Ectodermal cell (in vitro differentiated cells): Measurements from ENCODE around the gene SHISAL1.
"Not testable (repeated sequence)": the region's sequence is repeated elsewhere in the genome, so short reads cannot be mapped to it uniquely, and the experiment has no call there.

Experiments
- H3K27ac ChIP-seq: 2 replicates; pipeline ENCODE4 v1.7.0; 2013; ENCODE audit warnings: mild to moderate bottlenecking, low read depth, low read length; ENCODE audit not compliant: insufficient read depth, poor library complexity, severe bottlenecking
- H3K27me3 ChIP-seq: 2 replicates; pipeline ENCODE4 v1.7.0; 2013; ENCODE audit warnings: mild to moderate bottlenecking, low read length; ENCODE audit not compliant: insufficient read depth, control insufficient read depth, poor library complexity, severe bottlenecking
- H3K36me3 ChIP-seq: one replicate; pipeline ENCODE4 v1.7.0; 2013; ENCODE audit warnings: low read length; ENCODE audit not compliant: control insufficient read depth, insufficient read depth
- H3K4me1 ChIP-seq: one replicate; pipeline ENCODE4 v1.7.0; 2013; ENCODE audit warnings: low read length; ENCODE audit not compliant: control insufficient read depth, insufficient read depth
- H3K4me3 ChIP-seq: 2 replicates; pipeline ENCODE4 v1.7.0; 2013; ENCODE audit warnings: low read depth, low read length, control low read depth; ENCODE audit not compliant: insufficient read depth
- H3K9me3 ChIP-seq: 2 replicates; pipeline ENCODE4 v1.7.0; 2013; ENCODE audit warnings: mild to moderate bottlenecking, low read length, moderate library complexity; ENCODE audit not compliant: control insufficient read depth
- WGBS, 2 experiments: methylation state at CpG; one replicate each; pipeline ENCODE4 v1.1.7; 2013; ENCODE audit warnings: missing lambda C conversion rate in 2 of 2; 5-methylcytosine and 5-hydroxymethylcytosine counted together

Gene SHISAL1

DNA sequence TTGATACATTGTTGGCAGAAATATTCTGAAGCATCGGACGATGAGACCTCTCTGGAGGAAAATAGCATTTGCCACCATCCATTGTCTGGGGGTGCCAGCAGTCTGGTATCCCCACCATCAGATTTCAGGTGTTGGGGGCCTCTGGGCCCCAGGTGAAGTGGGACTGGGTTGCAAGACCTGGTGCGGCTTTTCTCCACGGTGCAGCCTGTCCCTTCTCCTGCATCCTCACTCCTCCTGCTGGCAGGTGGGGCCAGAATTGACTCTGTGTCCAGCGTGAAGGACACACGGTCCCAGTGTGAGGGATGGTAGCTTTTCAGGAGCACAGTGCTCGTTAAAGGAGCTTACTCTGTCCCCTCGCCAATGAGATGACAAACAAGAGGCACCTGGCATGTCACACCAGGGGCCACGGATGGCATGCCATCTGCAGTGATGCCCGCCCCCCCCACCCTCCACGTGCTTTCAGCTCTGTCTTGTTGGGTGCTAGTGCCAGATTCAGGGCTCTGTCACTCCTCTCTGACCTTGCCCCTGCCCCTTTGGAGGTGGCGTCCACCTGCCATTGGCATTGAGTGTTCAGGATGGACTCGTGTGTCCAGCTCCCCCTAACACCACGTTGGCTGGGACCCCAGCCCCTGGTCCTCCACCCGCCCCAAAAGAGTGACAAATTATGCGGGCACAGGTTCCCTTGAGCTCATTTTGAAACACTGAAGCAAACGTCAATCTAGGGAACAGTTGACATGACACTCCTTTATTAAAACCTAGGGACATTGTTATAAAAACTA lies 69.6 kb downstream of the SHISAL1 start:
- Histone ChIP-seq H3K27ac (no peak overlapping the region), H3K27me3 (no peaks in the 10 kb centered on the region), H3K4me3 (no peak overlapping the region), H3K9me3 (no peaks in the 10 kb centered on the region), H3K36me3 (no peaks in the 10 kb centered on the region), H3K4me1 (no peaks in the 10 kb centered on the region)
- 88 to 92% methylated on average over 17 of the region's 17 CpGs for WGBS, 2 experiments

DNA sequence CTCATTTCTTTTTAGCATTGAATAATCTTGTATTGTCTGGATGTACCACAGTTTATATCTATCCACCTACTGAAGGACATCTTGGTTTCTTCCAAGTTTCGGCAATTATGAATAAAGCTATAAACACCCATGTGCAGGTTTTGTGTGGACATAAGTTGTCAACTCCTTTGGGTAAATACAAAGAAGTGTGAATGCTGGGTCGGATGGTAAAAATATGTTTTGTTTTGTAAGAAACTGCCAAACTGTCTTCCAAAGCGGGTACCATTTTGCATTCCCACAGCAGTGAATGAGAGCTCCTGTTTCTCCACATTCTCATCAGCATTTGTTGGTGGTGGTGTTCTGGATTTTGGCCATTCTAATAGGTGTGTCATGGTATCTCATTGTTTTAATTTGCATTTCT lies 71.6 kb downstream of the SHISAL1 start:
- 88 to 94% methylated on average over 3 of the region's 3 CpGs for WGBS, 2 experiments
- H3K27me3 ChIP-seq, H3K9me3 ChIP-seq, H3K4me1 ChIP-seq, H3K36me3 ChIP-seq, H3K4me3 ChIP-seq, H3K27ac ChIP-seq: not testable (repeated sequence)

DNA sequence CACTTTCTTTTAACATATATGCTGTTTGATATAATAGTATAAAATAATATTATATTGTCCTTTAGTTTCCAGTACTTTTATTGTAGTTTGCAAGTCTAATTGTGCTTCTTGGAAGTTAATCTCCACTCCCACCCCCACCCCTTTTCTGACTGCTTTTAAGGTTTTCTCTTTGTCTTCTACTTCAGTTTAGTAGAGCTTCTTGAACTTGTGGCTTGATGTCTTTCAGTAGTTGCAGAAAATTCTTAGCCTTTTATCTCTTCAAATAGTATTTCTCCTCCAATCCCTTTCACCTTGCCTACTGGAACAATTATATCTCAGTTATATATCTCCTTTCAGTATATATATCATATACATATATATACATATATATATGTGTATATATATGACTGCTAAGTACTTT lies 75.5 kb downstream of the SHISAL1 start:
- no peaks in the 10 kb centered on the region for H3K4me1 ChIP-seq
- H3K27ac ChIP-seq = no peak overlapping the region
- no peaks in the 10 kb centered on the region for H3K36me3 ChIP-seq
- no peak overlapping the region for H3K4me3 ChIP-seq
- H3K27me3 ChIP-seq = no peaks in the 10 kb centered on the region
- no peaks in the 10 kb centered on the region for H3K9me3 ChIP-seq

DNA sequence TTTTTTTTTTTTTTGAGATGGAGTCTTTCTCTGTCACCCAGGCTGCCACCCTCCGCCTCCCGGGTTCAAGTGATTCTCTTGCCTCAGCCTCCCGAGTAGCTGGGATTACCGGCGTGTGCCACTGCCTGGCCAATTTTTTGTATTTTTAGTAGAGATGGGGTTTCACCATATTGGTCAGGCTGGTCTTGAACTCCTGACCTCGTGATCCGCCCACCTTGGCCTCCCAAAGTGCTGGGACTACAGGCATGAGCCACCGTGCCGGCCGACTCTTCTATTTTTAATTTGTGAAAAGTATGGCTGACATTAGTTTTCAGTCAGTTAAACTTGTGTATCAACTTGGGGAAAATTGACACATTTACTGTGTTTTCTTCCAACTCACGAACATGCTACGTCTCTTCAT lies 78.4 kb downstream of the SHISAL1 start:
- H3K4me1 ChIP-seq, H3K27ac ChIP-seq, H3K36me3 ChIP-seq, H3K9me3 ChIP-seq, H3K27me3 ChIP-seq, H3K4me3 ChIP-seq: not testable (repeated sequence)
- WGBS, 2 experiments = 91% methylated on average over 12 of the region's 12 CpGs

DNA sequence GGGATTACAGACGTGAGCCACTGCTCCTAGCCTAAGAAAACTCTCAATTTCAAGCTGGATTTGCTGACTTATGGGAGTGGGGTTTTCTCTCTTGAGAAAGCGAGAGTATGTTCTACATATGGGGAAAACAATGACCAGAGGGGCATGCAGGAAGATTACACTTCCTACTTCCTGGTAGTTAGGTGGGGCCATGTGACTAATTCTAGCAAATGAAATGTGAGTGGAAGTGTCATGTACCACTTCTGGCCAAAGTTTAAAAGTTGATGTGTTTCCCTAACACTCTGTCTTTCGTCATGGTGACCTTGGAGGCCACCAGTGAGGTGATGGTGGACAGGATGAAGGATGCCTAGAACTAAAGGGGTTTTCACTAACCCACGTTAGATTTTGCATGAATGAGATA lies 81.5 kb downstream of the SHISAL1 start:
- H3K9me3 ChIP-seq = no peaks in the 10 kb centered on the region
- WGBS, 2 experiments = 93% methylated on average over 4 of the region's 4 CpGs
- no peaks in the 10 kb centered on the region for H3K27me3 ChIP-seq
- no peak overlapping the region for H3K27ac ChIP-seq
- H3K4me1 ChIP-seq = no peaks in the 10 kb centered on the region
- H3K4me3 ChIP-seq = no peak overlapping the region
- no peaks in the 10 kb centered on the region for H3K36me3 ChIP-seq

DNA sequence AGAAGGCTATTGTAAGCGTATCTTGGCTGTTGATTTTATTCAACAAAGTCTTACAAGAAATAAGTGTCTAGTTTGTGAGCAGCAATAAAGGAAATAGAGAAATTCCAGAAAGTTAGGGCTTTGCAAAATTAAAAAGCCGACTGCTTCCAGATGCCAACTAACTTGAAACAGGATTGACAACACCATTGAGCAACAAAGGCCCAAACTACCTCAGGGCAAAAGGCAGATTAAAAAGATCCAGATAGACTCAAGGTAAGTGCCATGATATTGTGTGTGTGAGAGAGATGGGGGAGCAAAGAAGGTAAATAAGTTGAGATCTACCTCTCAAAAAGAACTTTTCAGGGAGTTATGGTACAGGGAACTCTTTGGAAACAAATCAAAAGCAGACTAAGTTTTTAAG lies 82.9 kb downstream of the SHISAL1 start:
- 93 to 100% methylated on average over 2 of the region's 2 CpGs for WGBS, 2 experiments

DNA sequence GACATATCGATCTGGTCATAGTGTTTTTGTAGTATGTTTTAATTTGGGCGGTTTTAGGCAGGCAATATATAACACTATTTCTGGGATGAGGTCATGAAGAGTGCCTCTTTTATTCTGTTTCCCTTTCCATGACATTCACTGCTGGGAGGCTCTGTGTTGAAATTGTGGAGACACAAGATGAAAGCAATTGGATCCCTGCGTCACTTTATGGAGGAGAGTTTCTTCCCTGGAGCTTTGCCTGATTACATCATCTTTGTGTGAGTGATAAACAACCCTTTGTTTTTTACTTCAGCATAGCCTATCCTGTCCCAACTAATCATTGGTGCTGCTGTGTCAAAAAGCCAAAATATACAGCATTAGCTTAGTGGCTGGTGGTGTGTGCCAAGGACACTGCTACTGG lies 83.4 kb downstream of the SHISAL1 start:
- Histone ChIP-seq H3K27ac (no peak overlapping the region), H3K36me3 (no peaks in the 10 kb centered on the region), H3K4me1 (no peaks in the 10 kb centered on the region), H3K9me3 (no peaks in the 10 kb centered on the region), H3K27me3 (no peaks in the 10 kb centered on the region), H3K4me3 (no peak overlapping the region)
- WGBS, 2 experiments = 59 to 83% methylated on average over 3 of the region's 3 CpGs

More for the DNA sequence above, 82.9 kb downstream of the SHISAL1 start:
- H3K4me3 ChIP-seq = no peak overlapping the region
- H3K36me3 ChIP-seq = no peaks in the 10 kb centered on the region
- no peaks in the 10 kb centered on the region for H3K4me1 ChIP-seq
- H3K27me3 ChIP-seq = no peaks in the 10 kb centered on the region
- no peaks in the 10 kb centered on the region for H3K9me3 ChIP-seq
- no peak overlapping the region for H3K27ac ChIP-seq

DNA sequence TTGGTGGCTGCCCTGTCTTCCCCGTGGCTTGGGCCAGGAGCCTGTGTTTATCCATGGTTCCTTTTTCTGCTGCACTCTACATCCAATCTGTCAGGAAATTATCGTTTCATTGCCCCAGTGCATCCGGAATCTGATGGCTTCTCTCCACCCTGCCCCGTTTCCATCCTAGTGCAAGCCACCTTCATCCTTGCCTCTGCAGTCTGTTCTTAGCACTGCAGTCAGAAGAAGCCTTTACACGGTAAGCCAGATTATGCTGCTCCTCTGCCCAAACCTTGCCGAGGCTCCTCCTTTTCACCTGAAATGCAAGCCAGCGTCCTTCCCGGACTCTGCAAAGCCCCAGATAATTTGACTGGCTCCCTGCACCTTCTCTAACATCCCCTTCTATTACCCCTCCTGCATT lies 86.9 kb downstream of the SHISAL1 start:
- WGBS, 2 experiments = 90 to 92% methylated on average over 8 of the region's 8 CpGs
- H3K4me1 ChIP-seq = no peaks in the 10 kb centered on the region
- no peak overlapping the region for H3K27ac ChIP-seq
- no peak overlapping the region for H3K4me3 ChIP-seq
- no peaks in the 10 kb centered on the region for H3K9me3 ChIP-seq
- no peaks in the 10 kb centered on the region for H3K36me3 ChIP-seq
- H3K27me3 ChIP-seq = no peaks in the 10 kb centered on the region

DNA sequence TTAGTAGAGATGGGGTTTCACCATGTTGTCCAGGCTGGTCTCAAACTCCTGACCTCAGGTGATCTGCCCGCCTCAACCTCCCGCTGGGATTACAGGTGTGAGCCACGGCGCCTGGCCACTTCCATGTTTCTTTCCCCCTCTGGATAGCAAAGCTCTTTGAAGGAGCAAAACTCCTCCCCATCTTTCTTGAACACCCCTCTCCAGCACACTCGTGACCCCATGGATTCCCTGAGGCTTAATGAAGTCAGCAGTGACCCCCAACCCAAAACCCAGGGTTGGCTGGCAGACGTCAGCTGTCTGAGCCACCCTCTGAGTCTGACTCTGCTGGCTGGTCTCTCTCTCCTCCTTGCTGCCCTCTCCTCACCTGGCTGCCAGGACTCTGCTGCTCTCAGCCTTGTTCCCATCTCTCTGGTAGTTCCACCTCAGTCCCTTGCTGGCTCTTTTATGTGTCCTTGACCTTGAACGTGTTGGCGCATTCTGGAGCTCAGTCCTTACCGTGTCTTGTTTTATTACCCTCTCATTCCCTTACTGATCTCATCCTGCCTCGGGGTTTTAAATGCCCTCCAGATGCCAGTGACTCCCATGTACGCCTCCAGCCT lies 87.6 kb downstream of the SHISAL1 start:
- H3K36me3 ChIP-seq = no peaks in the 10 kb centered on the region
- no peaks in the 10 kb centered on the region for H3K4me1 ChIP-seq
- WGBS, 2 experiments = 88 to 90% methylated on average over 11 of the region's 11 CpGs
- no peak overlapping the region for H3K27ac ChIP-seq
- H3K27me3 ChIP-seq = no peaks in the 10 kb centered on the region
- H3K9me3 ChIP-seq = no peaks in the 10 kb centered on the region
- no peak overlapping the region for H3K4me3 ChIP-seq

DNA sequence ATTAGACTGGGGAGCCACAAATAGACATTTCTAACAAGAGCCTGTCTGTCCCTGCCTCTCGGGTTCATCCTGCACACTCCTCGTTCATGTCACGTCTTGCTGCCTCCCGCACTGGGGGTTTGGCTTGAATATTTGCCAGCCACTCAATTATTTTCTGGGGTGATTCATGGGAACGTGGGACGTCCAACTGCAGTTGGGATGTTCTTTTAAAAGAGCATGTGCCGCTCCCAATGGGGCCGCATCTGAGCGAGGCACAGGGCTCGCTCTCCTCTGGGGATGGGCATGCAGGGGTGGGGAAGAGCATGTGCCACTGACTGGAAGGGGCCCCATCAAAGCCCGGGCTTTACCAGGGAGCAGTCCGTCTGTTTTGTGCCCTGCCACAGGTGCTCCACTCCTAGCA lies 88.6 kb downstream of the SHISAL1 start:
- H3K4me3 ChIP-seq = no peak overlapping the region
- no peaks in the 10 kb centered on the region for H3K36me3 ChIP-seq
- no peak overlapping the region for H3K27ac ChIP-seq
- no peaks in the 10 kb centered on the region for H3K27me3 ChIP-seq
- no peaks in the 10 kb centered on the region for H3K9me3 ChIP-seq
- no peaks in the 10 kb centered on the region for H3K4me1 ChIP-seq
- 88 to 93% methylated on average over 12 of the region's 12 CpGs for WGBS, 2 experiments
